Islet precursor cell (in vitro differentiated cells): ENCODE data around the gene ADAM10.
"Not testable (repeated sequence)": the region's sequence is repeated elsewhere in the genome, so short reads cannot be mapped to it uniquely, and the experiment has no call there.

Experiments
- DNase-seq: peaks from one replicate; pipeline ENCODE4 v3.0.0-alpha.2; 2018

Gene ADAM10

DNA sequence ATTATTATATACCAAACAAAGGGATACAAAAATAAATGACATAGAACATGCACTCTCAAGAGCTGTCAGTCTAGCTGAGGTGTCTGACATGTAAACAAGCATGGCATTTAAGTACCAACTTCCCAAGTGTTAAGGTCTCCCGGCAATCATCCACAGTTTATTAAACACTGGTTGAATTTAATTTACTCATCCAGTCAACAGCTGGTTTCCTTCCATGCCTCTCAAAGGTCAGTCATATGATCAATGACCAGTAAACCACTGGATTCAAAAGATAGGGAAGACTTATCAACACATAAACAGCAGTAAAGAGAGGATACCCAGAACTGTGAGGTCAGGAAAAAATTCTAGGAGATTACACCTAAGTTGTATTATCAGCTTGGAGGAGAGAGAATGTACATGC, 80.4 kb downstream of the ADAM10 start:
- no peak for DNase-seq

DNA sequence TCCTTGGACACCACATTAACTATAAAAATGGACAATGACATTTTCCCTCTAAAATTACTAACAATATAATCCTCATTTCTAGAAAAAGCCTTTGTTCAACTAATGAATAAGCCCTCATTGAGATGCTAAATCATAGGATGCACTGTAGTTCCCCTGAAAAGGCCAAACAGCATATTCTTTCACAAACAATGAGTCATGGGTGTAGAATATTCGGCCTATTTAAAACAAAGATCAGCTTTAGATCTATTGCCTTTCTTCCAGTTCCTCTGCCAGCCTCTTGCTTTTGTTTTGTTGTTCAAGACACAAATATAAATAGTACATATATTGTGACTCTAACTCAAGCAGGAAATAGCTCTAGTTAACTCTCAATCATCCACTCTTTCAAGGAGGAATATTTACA, 82.5 kb downstream of the ADAM10 start:
- DNase-seq: no peak

DNA sequence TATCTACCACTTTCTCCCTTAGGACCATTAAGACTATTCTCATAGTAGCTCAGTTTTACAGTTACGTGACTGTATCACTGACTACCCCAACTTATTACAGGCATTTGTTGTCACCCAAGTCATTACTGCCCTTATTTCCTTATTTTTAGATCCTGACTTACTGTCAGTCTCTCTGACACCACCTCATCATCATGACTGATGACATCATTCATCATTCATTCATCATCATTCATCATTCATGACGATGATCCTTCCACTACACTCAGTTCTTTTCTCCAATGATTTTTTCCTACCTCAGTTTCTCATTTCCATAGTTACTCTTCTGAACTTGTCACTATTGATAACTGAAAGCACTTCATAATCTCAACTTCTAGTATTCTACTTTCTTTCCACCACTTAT, 83.8 kb downstream of the ADAM10 start:
- no peak for DNase-seq

DNA sequence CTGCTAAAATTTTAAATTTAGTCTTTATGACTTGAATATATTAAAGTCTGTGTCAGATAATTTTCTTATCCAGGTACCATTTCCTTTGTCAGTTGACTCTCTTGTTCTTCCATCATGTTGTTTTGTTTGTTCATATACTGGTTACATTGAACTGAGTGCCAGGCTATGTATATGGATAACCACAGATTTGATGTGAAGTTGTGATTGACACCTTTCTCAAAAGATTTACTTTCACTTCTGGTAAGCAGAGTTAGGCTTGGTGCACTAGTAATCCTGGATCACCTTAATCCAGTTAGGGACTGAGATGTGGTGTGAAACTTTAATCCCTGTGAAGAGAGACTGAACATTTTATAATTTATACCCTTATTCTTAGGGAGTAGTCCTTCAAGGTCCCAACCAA, 99.4 kb downstream of the ADAM10 start:
- DNase-seq: no peak

DNA sequence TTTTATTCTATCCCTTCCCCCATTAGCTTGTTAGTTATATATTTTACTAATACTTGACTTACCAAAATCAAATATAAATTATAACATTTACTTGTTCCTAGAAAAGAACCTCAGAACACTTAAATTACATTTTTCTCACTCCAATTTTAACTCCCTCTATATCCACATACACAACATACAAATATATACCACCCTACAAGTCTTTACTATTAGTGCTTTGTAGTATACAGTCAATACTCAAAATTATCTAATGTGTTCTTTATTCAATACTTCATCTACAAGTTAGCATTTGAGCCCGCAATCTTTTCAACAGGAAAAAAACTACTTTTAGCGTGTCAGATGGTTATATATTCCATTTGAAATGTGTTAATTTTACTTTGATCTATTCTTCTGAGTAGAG, 100.3 kb downstream of the ADAM10 start:
- no peak for DNase-seq

DNA sequence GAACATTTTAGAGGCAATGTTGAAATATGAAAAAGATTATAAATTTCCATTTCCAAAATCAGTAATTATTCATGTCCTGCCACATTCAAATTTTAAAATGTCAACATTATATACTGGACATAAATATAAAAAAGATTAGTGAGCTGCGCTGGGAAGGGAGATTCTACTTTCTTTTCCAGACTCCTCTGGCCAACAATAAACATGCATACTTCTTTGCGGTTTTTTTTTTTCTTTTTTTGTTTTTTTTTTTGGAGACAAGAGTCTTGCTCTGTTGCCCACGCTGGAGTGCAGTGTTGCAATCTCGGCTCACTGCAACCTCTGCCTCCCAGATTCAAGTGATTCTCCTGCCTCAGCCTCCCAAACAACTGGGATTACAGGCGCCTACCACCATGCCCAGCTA, 105.5 kb downstream of the ADAM10 start:
- no peak for DNase-seq

DNA sequence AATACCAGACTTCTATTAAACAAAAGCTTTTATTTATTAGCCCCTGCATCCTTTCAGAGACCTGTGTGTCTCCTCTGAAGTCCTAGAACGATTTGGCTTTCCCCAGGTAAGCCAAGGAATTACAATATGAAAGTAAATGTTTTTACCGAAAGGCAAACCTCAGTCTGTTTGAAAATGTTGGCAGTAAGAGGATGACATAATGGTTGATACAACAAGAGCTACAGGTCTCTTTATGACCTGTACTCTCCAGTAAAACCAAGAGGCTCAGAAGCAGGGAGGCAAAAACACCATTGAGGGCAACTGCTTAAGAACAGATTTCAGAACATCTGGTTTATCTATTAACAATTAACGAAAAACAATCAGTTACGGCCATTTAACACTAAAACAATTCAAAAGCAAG, 107.8 kb downstream of the ADAM10 start:
- DNase-seq: no peak

DNA sequence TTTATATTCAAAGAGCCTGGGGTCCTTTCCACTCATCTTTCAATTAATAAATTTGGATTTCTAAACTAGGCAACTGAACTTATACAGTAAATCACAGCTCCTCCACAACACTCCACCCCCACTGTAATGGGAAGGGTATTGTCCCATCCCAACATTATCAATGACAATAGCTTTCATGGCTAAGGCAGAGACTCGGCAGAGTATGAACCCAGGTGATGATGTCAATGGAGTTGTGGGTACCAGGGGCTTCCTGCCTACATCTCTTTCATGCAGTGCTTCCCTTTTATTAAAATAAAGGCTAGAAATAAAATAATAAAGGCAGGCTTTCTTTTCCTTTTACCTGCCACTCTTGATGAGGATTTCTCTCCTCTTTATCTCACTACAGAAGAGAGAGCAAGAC, 109.5 kb downstream of the ADAM10 start:
- no peak for DNase-seq

DNA sequence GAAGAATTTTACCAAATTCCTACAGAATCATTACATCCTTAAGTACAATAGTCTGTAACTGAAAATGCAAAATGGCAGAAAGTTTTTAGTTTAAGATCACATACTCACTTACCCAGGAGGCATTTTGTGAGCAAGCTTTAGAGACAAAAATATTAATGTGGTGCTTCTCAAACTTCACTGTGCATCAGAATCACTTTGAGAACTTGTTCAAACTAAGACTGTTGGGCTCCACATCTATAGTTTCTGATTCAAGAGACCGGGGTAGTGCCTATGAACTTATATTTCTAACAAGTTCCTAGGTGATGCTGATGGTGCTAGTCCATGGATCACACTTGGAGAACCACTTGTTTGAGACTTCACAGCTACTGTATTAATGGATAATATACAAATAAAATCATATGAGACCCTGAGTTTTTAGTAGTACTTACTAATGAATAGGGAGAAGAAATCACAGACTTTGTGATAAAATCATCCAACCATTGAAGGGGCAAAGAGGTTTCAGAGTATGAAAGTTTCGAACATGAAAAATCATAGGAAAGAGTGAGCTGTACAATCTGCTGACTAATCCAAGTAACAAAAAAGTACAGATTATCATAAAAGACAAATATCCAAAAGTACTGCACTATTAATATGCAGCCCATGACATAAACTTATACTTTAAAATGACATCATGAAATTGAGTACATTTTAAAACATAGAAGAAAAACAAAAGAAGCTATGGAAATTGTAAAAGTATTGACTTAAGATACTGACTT, 110.3 kb downstream of the ADAM10 start:
- DNase-seq: no peak

DNA sequence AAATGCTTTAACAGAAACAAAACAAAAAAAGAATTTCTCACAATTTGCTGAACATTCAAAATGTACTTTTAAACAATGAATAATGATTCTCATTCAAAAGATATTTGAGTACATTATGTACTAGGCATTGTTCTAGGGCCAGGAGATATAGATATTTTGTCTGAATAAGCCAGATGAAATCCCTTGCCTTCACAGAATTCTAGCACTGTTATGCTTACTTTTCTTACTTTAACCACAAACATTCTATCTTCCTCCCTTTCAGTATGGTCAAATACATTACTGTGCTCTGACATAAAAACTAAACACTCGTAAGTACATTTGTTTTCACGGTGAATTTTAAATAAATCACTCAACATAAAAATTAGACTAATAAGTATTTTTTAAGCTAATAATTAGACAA, 116.7 kb downstream of the ADAM10 start:
- DNase-seq: no peak

DNA sequence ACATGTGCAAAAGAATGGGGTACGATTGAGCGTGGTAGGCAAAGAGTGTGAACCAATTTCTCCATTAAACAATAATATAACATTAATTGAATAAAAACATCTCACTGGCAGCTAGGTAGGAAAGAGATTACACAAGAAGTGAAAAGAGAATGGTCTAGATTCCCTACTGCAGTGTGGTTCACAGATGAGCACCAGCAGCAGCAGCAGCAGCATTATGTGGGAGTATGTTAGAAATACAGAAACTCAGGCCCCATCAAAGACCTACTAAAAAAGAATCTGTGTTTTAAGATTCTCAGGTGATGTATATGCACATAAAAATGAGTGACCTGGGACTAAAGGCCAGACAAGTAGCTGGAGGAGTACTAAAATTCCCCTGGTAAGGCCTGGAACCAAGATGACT, 118.2 kb downstream of the ADAM10 start:
- no peak for DNase-seq

DNA sequence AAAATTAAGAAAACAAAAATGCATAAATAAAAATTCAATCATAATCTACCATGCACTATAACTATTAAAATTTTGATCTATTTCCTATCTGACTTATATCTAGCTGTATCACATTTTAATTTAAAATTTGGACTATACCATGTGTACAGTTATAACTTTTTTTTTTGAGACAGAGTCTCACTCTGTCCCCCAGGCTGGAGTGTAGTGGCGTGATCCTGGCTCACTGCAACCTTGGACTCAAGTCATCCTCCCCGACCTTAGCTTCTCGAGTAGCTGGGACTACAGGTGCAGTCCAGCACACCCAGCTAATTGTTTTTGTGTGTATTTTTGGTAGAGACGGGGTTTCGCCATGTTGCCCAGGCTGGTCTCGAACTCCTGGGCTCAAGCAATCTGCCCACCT, 119.9 kb downstream of the ADAM10 start:
- DNase-seq: no peak

DNA sequence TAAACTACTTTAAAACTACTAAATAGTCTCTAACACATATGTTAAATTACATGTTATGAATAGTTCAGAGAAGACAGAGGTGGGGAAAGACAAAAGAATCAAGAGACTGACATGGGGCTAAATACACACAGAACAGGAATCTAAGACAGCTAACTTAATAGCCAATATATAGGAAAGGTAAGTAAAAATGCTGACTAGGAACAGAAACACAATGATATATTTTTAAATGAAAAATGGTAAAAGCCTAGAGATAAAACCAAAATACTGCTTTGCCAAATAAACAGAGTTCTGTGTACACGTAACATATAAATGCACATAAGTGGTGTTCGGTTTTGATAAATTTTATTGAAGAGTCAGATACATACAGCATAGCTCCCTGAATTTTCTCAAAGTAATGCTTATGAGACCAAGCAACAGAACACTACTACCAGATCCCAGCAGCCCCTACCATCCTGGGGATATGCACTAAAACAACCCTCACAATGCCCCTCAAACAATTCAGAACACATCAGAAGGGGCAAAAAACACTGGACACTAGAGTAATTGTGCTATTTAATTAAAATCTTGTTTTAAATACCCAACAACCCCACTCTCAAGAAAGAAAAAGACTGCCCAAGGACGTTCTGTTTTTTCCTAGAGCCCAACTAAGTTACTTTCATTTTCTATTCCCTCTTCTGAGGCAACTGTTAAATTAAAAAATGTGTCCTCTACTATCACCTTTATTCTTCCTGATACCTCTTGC, 121.1 kb downstream of the ADAM10 start:
- DNase-seq: no peak

DNA sequence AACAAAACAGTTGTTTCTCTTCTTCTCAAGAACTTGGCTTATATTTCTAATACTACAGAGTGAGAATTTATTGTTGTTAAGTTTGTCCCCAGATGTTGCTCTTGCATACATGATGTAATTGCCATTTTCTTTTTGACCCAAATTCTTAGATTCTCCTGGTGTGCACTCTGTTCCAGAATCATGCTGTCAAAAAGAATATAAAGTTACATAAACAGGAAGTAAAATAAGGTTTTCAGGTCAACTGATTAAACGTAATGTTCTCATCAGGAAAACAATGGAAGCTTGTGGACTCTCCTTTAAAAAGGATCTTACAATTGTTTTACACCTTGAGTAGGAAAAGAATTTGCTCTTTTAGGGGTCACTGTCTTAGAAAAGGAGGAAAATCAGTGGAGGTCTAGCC, 121.8 kb downstream of the ADAM10 start:
- no peak for DNase-seq

DNA sequence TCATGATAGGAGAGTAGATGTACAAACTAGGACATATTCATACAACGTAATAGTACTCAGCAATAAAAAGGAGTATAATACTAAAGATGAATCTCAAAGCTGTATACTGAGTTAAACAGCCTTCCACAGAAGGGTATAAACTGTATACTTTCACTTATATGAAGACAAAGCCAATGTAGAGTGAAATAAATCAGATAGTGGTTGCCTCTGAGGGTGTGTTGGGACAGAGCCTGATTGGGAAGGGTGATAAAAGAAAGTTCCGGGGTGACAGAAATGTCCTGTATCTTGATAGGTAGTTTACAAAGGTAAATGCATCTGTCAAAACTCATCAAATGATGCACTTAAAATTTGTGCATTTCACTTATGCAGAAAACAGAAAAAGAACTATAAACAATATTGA, 122.5 kb downstream of the ADAM10 start:
- DNase-seq: no peak

DNA sequence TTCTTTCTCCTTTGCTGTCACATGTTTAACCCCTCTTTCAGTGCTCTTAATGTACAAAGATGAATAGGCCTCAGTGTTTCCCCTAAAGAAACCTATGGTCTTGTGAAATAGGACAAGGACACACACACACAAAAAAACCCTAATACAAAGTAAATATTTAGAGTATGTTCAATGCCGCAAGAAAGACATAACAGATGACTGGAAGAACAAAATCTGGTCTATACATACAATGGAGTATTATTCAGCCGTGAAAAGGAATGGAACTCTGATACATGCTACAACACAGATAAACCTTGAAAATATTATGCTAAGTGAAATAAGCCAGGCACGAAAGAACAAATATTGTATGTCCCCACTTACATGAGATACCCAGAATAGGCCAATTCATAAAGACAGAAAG, 123.1 kb downstream of the ADAM10 start:
- DNase-seq: no peak

DNA sequence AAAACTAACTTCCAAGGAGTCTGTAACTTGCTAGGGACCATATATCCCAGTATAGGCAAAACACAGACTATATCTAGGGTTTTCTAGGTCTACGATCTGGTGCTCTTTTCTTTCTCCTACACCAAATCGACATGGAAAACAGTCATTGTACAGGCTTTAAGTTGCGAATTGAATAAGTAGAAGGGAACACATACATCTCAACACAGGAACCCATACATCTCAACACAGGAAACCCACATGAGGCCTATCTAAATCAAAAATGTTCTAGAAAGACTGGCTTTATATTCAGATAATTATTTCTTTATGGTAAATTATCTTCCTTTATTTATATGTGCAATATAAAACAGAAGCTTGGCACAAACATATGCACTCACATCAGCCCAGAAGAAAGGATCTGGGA, 126.6 kb downstream of the ADAM10 start:
- DNase-seq: no peak

DNA sequence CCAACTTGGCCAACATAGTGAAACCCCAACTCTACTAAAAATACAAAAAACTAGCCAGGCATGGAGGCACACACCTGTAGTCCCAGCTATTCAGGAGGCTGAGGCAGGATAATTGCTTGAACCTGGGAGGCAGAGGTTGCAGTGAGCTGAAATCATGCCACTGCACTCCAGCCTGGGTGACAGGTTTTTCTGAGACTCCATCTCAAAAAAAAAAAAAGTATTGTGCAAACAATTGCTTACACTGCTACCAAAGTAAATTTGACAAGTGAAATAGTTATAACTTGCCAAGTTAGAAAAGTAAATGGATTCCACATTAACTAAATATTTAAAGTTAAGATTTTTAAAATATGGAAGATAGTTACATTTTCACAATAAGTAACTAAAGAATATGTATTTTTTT, 129.2 kb downstream of the ADAM10 start:
- DNase-seq: not testable (repeated sequence)

DNA sequence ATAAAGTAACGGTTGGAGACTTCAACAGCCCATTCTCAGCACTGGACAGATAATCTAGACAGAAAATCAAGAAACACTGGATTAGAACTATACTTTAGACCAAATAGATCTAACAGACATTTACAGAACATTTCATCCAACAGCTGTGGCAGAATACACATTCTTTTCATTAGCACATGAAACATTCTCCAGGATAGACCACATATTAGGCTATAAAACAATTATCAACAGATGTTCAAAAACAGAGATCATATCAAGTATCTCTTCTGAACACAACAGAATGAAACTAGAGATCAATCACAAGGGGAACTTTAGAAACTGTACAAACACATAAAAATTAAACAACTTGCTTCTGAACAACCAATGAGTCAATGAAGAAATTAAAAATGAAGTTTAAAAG, 133.3 kb downstream of the ADAM10 start:
- DNase-seq: no peak

DNA sequence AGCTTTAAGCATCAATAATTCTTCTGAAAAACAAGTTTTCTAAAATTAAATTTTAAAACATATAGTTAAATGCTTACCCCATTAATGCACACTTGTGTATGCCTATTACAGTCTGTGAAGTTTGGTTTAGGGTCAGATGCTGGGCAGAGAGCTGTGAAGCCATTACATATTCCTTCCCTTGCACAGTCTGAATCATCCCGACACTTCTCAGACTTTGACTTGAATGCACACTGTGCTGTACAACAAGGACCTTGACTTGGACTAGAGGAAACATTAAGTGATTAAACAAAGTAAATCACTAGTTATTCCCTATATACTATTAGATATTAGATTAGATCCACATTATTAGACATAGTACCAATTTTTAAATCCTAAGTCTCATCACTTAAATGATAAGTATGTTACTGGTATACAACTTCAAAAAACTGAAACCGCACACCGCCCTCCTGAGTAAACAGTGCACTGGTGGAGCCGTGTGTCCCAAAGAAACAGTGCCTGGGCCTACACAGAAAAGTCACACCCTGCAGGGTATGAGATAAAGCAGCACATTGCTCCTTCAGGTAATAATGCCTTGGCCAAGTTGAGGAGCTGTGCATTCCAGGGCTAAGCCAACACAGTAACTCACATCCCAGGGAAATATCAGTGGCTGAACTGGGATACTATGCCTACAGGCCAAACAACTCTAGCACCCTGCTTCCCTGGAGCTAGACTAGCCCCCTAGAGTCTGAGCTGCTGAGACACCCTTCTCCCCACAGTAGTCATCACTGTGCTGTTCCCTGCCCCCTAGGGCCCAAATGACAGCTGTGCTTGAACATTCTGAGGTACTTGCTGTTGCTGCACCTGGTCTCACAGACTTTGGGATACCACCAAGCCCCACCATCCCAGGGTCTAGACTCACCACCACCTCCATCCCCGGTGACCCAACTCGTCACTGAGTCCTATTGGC, 137.5 kb downstream of the ADAM10 start:
- DNase-seq: no peak

DNA sequence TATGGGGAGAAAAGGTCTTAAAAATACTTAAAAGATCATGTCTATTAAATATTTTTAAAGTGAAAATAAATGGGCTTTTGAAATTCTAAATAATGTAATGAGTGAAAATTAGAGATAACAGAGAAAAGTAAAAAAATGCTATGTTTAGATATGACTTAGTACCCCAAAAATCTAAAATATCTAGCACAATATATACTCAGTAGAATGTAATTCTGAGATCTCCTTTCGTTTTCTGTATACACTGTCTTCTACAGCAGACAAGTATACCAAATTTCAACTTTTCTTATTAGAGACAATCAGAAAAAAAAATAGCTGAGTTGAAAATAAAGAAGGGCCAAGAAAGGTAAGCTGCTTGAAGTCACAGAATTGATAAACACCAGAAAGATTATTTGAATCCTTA, 140.8 kb downstream of the ADAM10 start:
- no peak for DNase-seq

DNA sequence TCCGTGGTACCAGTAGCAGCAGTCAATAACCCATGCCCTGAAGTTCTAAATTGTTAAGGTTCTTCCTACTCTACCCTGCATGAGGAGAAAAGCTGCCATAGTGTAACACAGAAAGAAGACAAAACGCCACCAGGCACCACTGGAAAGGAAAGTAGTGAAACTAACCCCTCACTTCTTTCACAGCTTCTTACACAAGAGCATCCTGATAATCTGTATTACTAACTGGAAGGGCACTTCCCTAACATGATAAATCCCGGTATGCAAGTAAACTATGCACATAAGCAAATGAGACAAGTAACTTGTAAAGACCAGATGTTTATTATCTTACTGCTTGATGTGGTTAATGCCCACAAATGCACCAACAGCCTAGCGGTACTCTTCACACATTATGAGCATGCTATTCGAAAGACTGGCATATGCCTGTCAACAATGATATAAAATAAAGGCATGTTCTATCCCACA, 141.3 kb downstream of the ADAM10 start:
- DNase-seq: no peak

DNA sequence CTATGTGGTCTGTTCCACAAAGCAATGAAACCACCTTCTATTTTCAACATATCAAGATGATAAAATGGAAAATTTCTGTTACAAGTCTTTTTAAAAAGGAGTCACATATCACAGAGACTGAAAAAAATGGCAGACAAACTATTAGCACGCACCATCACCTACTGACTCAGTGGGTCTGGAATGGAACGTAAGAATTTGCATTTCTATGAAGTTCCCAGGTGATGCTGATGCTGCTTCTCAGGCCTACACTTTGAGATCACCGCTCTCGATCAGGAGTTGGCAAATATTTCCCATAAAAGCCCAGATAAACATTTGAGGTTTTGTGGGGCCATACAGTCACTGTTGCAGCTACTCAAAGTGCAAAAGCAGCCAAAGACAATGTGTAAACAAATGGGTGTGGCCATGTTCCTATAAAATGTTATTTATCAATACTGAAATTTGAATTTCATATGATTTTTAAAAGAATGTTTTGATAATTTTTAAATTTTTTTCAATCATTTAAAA, 142.9 kb downstream of the ADAM10 start:
- no peak for DNase-seq
